GM12801 (cell line): Measurements from ENCODE around the gene B4GALT1.

ENCODE experiments used
- TF ChIP-seq, protein P1 (sequence below): IDR thresholded peaks from one replicate; pipeline ENCODE4 v1.5.1; 2011; ENCODE audit warnings: control low read depth; ENCODE audit not compliant: insufficient read length; ENCODE audit errors: extremely low read depth

Gene B4GALT1

DNA sequence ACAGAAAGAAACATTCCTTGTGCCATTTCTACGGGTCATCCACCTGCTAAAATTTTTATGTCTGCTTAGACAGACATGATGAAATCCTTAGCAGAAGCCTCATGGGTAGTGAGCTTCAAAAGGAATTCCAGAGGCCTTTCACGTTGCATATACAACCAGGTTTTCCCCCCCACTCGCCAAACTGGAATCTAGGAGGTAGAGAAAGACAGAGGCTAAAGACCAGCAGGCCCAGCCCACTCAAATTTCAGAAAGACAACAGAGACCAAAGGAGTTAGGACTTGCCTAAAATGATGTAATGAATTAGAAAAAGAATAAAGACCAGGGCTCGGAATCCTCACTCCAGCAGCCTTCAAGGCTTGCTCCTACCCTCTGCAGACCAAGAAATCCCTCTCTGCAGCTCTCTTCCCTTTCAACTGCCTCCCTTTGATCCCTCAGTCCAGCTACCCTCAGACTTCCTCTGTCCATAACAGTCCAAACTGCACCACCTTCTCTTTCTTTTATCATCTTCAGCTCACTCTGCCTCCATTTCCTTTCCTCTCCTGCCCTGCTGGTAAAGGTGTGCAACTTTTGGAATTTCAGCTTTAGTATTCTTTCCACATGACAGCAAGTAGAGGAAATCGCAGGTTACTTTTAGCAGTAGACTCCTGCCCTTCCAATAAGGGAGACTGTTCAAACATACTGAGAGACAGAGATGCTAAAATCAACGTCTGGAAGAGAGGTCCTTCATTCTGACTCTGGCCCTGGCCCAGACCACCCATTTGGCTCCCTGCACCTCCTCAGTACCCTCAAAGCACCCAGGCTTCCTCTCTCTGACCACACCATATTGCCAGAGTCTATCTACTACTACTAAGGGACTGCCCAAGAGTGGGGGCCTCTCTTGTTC lies 8.9 kb downstream of the B4GALT1 start:
- TF ChIP-seq, protein P1, sequence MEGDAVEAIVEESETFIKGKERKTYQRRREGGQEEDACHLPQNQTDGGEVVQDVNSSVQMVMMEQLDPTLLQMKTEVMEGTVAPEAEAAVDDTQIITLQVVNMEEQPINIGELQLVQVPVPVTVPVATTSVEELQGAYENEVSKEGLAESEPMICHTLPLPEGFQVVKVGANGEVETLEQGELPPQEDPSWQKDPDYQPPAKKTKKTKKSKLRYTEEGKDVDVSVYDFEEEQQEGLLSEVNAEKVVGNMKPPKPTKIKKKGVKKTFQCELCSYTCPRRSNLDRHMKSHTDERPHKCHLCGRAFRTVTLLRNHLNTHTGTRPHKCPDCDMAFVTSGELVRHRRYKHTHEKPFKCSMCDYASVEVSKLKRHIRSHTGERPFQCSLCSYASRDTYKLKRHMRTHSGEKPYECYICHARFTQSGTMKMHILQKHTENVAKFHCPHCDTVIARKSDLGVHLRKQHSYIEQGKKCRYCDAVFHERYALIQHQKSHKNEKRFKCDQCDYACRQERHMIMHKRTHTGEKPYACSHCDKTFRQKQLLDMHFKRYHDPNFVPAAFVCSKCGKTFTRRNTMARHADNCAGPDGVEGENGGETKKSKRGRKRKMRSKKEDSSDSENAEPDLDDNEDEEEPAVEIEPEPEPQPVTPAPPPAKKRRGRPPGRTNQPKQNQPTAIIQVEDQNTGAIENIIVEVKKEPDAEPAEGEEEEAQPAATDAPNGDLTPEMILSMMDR = no peak

DNA sequence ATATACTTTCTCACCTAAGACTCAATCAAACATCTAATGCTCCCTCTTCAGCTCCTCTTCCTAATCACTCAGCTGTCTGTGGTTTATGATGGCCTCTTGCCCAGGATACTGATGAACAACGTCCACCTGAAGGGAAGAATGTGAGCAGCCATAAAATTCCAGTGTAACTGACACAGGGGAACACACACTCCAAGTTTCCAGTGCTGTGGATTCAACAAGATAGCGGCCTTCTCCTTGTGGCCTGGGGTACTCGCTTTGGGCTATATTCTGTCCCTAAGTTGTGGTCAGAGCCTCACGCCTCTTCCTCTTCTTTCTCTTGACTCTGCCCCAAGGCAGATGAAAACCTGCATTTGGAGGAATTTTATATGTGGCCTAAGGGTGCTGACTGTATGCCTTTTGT lies 11.7 kb downstream of the B4GALT1 start:
- TF ChIP-seq, protein P1 = no peak

DNA sequence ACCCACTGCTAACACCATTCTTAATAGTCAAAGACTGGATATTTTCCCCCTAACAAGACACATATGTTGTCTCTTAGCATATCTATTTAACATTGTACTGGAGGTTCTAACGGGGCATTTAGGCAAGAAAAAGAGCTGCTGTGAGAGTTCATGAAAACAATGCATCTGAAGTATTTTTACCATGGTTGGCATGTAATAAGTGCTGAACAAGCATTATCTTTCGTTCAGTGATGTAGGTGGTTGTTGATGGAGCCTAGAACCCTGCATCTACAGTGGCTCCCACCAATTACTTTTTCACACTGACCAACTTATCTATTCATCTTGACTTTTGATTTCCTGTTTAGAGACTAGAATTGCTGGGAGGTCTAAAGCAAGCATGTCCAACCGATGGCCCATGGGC lies 12.8 kb downstream of the B4GALT1 start:
- TF ChIP-seq, protein P1 = no peak

DNA sequence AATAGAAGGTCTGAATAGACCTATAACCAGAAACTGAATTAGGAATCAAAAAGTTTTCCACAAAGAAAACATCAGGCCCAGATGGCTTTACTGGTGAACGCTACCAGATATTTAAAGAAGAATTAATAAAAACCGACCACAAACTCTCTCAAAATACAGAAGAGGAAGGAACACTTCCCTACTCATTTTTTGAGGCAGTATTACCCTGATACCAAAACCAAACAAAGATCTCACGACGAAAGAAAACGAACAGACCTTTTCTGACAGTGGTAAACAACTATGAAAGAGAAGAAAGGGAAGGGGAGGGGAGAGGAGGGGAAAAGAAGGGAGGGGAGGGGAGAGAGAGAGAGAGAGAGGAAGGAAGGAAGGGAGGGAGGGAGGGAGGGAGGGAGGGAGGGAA lies 13.5 kb downstream of the B4GALT1 start:
- TF ChIP-seq, protein P1 = no peak

DNA sequence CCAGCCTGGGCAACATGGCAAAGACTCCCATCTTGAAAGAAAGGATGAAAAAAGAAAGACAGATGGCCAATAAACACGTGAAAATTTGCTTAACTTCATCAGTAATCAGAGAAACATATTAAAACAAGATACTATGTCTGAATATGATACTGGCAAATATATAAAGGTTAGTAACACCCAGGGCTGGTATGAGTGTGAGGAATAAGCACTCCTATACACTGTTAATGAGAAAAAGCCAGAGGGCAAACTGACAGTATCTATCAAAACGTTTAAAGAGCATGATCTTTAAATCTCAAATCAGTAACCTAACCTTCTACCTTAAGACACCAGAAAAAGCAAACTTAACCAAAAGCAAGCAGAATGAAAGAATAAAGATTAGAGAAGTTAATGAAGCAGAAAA lies 14.1 kb downstream of the B4GALT1 start:
- TF ChIP-seq, protein P1 = no peak

DNA sequence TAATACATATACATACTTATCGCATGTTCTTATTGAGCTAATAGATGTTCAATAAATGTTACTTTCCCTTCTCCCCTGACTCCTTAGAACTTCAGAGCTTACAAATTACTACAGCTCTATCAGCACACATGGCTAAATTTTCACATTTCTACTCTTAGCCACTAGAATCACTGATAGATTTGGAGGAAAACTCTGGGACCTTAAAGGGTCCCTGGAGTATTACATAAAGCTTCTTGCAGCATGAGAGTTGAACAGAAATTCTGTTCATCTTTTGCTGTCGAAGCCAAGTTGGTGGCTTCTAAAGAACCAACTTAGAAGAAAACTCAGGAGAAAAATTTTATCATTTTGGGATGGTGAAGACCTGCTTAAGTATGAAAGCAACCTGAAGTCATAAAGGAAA lies 15.5 kb downstream of the B4GALT1 start:
- TF ChIP-seq, protein P1 = no peak

DNA sequence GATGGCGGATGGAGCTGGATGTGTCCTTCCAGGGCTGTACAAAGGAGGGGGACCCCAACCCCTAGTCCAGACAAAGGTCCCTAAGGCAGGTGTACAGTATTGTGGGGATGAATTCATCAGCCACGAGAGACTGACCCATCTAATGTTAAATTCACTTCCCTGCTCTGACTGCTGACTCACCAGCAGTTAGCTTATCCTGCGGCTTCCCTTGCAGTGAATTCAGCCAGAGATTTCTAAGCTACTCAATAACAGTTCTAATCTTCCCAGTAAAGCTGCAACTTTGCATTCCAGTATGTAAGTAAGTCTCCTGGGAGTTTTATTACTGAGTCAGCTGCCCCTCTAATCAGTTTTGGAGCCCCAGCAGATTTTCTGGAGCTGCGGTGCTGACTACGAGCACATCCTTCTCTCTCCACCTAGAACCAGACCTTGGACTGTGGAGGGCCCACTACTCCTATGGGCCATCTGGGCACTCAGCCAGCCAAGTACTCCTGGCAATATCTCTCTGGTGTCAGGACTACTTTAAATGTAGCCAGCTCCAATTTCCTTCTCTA lies 16.1 kb downstream of the B4GALT1 start:
- TF ChIP-seq, protein P1 = no peak
